Activated naive CD8-positive, alpha-beta T cell treated with anti-CD3 and anti-CD28 coated beads, Interleukin-2, amount 10 ng/mL, durations not matched to agents 7 days and 5 days (primary cell): ENCODE measurements around the gene FHIT. TPM values are rescaled to one million over a fixed set of nuclear protein-coding genes. Genes with fewer than 3 reads are reported as not detected.
"Not testable (repeated sequence)": the region's sequence is repeated elsewhere in the genome, so short reads cannot be mapped to it uniquely, and the experiment has no call there.

ENCODE experiments used
- ATAC-seq: fragments of 150-1000 bp; cut with Tn5 transposase; one replicate; pipeline ENCODE4 v1.10.0; 2021; ENCODE audit warnings: low read depth, moderate library complexity
- POLR2A ChIA-PET: fragments of 350-600 bp; sonication (Branson Sonifier 250); formaldehyde crosslinking; loops from one replicate; lab custom pipeline; 2021; ENCODE audit warnings: antibody characterized with exemption; lab: Charles Lee
- DNase-seq: peaks from one replicate; pipeline ENCODE4 v3.0.0; 2021
- H3K27ac Mint-ChIP-seq: one replicate; pipeline ENCODE4 v1.8.0; 2022; ENCODE audit warnings: mild to moderate bottlenecking, mixed read lengths
- H3K27me3 Mint-ChIP-seq: one replicate; pipeline ENCODE4 v1.8.0; 2022; ENCODE audit warnings: mild to moderate bottlenecking, moderate library complexity, mixed read lengths
- H3K36me3 Mint-ChIP-seq: one replicate; pipeline ENCODE4 v1.8.0; 2021; ENCODE audit warnings: mild to moderate bottlenecking, mixed read lengths
- H3K4me1 Mint-ChIP-seq: one replicate; pipeline ENCODE4 v1.8.0; 2021; ENCODE audit warnings: mixed read lengths
- H3K4me3 Mint-ChIP-seq: one replicate; pipeline ENCODE4 v1.8.0; 2022; ENCODE audit warnings: mild to moderate bottlenecking, moderate library complexity, mixed read lengths
- H3K9me3 Mint-ChIP-seq: one replicate; pipeline ENCODE4 v1.8.0; 2021; ENCODE audit warnings: mixed read lengths
- total RNA-seq, 2 experiments: library from RNA; stranded (reverse); gene quantifications; one replicate each; pipeline ENCODE4 v1.2.3, GENCODE V29; 2021

The FHIT gene
- total RNA-seq, 2 experiments from 2014 or later: 3.7 to 5.8 TPM

DNA sequence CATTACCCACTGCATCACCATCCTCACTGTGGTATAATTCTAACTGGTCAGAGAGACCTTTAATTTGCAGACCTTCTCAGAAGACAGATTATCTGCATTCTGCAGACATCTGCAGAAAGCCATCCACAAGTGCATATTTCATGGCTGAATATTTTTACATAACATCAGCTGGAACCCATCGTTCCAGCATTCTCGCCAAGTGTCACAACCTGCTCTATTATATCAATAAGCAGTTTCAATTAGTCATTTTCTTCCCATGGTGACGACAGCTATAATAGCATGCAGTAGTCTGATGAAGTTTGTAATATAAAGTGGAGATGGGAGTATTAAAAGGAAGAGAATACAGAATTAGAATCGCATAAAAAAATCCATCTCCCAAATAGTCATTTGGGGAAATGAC lies 334.7 kb downstream of the FHIT start:
- ATAC-seq: no peak
- Mint-ChIP-seq H3K4me1 (no peaks in the 10 kb centered on the region), H3K36me3 (no peaks in the 10 kb centered on the region), H3K4me3 (no peak overlapping the region), H3K27me3 (no peaks in the 10 kb centered on the region), H3K9me3 (peaks cover 6% of the 10 kb centered on the region), H3K27ac (no peak overlapping the region)
- POLR2A ChIA-PET: no interaction called here
- no peak for DNase-seq

DNA sequence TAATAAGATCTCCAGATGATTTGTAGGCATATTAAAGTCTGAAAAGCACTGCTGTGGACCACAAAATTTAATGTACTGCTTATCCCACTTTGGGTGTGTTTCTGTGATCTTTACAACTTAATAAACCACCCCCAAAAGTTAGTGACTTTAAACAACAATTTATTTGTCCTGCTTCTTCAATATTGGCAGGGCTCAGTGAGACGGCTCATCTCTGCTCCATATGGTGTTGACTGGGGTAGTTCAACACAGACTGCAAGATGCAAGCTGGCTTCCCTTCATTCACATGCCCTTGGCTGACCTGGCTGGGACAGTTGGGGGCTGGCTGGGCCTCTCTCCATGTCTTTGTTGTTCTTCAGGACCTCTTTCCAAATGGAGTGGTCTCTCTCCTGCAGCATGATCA lies 337.8 kb downstream of the FHIT start:
- H3K9me3 Mint-ChIP-seq: peaks cover 5% of the 10 kb centered on the region
- H3K27me3 Mint-ChIP-seq: no peaks in the 10 kb centered on the region
- no peak overlapping the region for H3K27ac Mint-ChIP-seq
- DNase-seq: no peak
- H3K36me3 Mint-ChIP-seq: no peaks in the 10 kb centered on the region
- POLR2A ChIA-PET: no interaction called here
- H3K4me1 Mint-ChIP-seq: no peaks in the 10 kb centered on the region
- H3K4me3 Mint-ChIP-seq: no peak overlapping the region
- ATAC-seq: no peak

DNA sequence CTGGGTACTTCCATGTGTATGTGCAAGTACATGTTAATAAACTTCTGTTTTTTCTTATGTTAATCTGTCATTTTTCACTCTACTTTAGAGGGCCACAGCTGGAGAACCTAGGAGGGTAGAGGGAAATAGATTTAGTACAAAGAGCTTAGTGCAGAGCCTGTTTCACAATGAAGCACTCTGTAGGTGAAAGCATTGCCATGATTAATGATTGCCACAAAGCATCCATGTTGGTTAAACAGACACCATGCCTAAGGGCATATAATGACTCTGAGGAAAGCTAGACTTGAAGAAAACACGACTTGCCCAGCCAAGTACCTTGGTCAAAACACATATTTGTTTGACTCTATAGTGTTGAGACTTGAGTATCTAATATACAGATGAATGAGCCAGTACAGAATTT lies 338.4 kb downstream of the FHIT start:
- POLR2A ChIA-PET: no interaction called here
- no peaks in the 10 kb centered on the region for H3K4me1 Mint-ChIP-seq
- no peak overlapping the region for H3K4me3 Mint-ChIP-seq
- no peak for ATAC-seq
- H3K36me3 Mint-ChIP-seq: no peaks in the 10 kb centered on the region
- peaks cover 5% of the 10 kb centered on the region for H3K9me3 Mint-ChIP-seq
- no peaks in the 10 kb centered on the region for H3K27me3 Mint-ChIP-seq
- DNase-seq: no peak
- no peak overlapping the region for H3K27ac Mint-ChIP-seq

DNA sequence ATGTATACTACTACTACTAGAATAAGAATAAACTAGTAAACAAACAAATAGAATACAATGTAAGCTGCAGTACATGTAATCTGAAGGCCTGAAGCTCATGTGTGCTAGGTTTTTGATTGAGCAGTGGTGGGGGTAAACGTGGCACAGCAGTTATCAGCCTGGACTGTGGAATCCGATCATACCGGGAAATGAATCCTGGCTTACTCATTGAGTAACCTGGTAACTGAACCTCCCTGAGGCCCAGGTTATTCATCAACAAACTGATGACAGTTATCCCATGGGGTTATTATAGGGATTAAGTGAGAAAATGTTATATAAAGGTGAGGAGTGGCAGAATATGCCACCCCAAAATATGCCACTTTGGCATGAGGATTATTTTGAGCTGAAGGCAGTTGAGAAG lies 339.1 kb downstream of the FHIT start:
- H3K9me3 Mint-ChIP-seq: peaks cover 5% of the 10 kb centered on the region
- POLR2A ChIA-PET: no interaction called here
- H3K36me3 Mint-ChIP-seq: no peaks in the 10 kb centered on the region
- H3K4me1 Mint-ChIP-seq: no peaks in the 10 kb centered on the region
- no peak overlapping the region for H3K27ac Mint-ChIP-seq
- DNase-seq (no peak), ATAC-seq (no peak)
- H3K4me3 Mint-ChIP-seq: no peak overlapping the region
- H3K27me3 Mint-ChIP-seq: no peaks in the 10 kb centered on the region

DNA sequence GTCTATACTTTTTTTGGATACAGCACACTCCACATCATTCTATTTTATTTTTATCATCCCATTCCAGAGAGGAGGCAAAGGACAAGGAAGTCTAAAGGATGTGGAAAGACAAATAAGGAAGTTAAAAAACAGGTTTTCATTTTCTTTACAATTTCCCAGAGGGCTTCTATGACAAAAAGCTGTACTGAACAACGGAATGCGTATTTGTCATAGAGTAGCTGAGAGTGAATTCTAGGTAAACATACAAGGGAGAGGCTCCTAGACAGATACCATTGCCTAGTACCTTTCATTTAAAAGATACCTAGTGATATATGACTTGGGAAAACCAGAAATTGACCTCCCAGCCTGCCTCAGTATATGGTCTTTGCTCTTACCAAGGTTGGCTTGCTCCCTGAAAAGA lies 341.7 kb downstream of the FHIT start:
- POLR2A ChIA-PET: no interaction called here
- no peak overlapping the region for H3K4me3 Mint-ChIP-seq
- peaks cover 7% of the 10 kb centered on the region for H3K9me3 Mint-ChIP-seq
- no peak overlapping the region for H3K27ac Mint-ChIP-seq
- no peak for ATAC-seq
- no peaks in the 10 kb centered on the region for H3K4me1 Mint-ChIP-seq
- no peaks in the 10 kb centered on the region for H3K27me3 Mint-ChIP-seq
- H3K36me3 Mint-ChIP-seq: no peaks in the 10 kb centered on the region
- no peak for DNase-seq

DNA sequence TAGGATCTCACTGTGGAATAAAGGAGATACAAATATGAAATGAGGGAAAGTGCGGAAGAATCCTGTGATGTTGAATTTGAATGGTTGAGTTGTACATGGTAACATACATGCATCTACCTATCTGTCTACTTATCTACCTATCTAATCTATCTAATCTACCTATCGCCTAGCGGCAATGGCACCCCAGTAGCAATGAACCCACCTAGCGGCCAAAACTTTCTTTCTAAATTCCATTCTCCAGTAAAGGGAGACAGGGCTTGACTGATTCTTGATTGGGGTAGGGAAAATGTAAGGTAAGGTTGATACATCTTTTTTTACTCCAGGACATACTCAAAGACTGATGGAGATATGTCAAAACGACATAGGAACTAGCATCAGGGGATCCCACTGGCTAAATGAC lies 345.0 kb downstream of the FHIT start:
- Mint-ChIP-seq H3K4me3 (no peak overlapping the region), H3K27me3 (no peaks in the 10 kb centered on the region), H3K27ac (no peak overlapping the region), H3K9me3 (peaks cover 5% of the 10 kb centered on the region), H3K4me1 (no peaks in the 10 kb centered on the region), H3K36me3 (no peaks in the 10 kb centered on the region)
- DNase-seq (no peak), ATAC-seq (no peak)
- POLR2A ChIA-PET: no interaction called here

DNA sequence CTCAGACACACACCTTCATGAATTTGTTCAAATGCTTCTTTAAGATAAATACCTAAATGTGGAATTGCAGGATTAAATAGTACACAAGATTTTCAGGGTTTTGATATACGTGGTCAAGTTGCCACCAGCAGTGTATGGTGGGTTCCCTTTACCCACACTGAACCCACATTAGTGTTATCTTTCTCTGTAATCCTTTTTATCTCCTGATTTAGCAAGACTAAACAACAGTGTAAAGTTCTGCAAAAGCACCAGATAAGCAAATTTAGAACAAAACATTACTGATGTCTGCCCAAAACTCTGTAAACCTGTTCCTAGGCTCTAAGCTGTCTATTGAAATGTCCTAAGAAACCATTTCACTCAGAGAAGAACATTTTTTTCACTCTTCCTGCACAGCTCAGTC lies 352.9 kb downstream of the FHIT start:
- H3K36me3 Mint-ChIP-seq: peaks cover 2% of the 10 kb centered on the region
- H3K4me3 Mint-ChIP-seq: no peak overlapping the region
- no peak for DNase-seq
- H3K4me1 Mint-ChIP-seq: no peaks in the 10 kb centered on the region
- H3K27ac Mint-ChIP-seq: no peak overlapping the region
- H3K27me3 Mint-ChIP-seq: no peaks in the 10 kb centered on the region
- ATAC-seq: no peak
- no peaks in the 10 kb centered on the region for H3K9me3 Mint-ChIP-seq
- POLR2A ChIA-PET: no interaction called here

DNA sequence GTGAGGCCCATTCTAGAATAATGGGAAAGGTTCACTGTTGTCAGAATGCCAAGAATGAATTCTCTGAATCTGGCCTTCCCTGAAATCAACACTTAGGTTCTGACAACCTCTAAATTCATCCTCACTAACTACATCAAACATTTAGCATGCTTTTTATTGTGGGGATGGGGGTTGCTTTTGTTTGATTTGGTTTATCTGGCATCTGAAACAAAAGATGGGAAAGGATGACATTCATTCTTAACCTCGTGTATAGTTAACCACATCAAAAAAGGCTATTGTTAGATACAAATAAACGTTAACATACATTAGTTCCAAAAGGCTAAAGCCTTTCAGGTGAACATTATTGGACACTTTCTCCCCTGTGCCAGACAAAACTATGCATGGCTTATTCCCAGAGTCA lies 357.3 kb downstream of the FHIT start:
- Mint-ChIP-seq H3K9me3 (no peaks in the 10 kb centered on the region), H3K27ac (no peak overlapping the region), H3K27me3 (no peaks in the 10 kb centered on the region), H3K36me3 (peaks cover 2% of the 10 kb centered on the region), H3K4me3 (no peak overlapping the region), H3K4me1 (no peaks in the 10 kb centered on the region)
- POLR2A ChIA-PET: no interaction called here
- ATAC-seq (no peak), DNase-seq (no peak)

DNA sequence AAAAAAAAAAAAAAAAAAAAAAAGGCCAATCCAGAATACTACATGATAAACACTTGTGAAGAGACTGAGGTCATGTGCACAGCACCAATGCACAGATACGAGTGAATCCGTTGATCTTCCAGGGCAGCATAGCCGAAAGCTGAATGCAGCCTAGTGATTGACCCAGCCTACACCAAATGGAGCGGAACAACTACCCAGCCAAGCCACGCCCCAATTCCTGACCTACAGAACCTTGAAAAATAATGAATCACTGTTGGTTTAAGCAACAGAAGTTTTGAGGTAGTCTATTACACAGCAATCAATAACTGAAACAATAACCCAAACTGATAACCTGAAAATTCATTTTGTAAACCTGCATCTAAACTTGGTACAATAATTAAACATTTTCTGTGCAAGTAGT lies 361.0 kb downstream of the FHIT start:
- H3K9me3 Mint-ChIP-seq: no peaks in the 10 kb centered on the region
- peaks cover 2% of the 10 kb centered on the region for H3K36me3 Mint-ChIP-seq
- no peaks in the 10 kb centered on the region for H3K4me1 Mint-ChIP-seq
- DNase-seq (no peak), ATAC-seq (no peak)
- H3K27ac Mint-ChIP-seq: no peak overlapping the region
- H3K4me3 Mint-ChIP-seq: no peak overlapping the region
- POLR2A ChIA-PET: no interaction called here
- H3K27me3 Mint-ChIP-seq: no peaks in the 10 kb centered on the region

DNA sequence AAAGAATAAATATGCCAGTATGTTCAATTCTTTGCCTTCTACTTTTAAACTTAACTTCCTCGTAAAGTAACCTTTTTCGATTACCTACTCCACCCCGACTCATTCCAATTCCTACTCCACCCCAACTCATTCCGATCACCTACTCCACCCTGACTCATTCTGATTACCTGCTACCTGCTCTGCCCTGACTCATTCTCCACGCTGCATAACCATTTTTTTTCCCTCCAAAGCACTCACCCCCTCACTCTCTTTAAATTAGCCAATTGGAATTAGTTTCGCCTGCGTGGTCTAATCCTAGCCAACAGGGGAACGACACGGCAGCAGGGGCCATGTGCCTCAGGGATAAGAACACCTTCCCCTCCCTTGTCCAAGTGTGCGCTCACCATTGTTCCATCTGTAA lies 362.3 kb downstream of the FHIT start:
- DNase-seq, H3K9me3 Mint-ChIP-seq, POLR2A ChIA-PET, H3K4me3 Mint-ChIP-seq, ATAC-seq, H3K4me1 Mint-ChIP-seq, H3K36me3 Mint-ChIP-seq, H3K27me3 Mint-ChIP-seq, H3K27ac Mint-ChIP-seq: not testable (repeated sequence)

DNA sequence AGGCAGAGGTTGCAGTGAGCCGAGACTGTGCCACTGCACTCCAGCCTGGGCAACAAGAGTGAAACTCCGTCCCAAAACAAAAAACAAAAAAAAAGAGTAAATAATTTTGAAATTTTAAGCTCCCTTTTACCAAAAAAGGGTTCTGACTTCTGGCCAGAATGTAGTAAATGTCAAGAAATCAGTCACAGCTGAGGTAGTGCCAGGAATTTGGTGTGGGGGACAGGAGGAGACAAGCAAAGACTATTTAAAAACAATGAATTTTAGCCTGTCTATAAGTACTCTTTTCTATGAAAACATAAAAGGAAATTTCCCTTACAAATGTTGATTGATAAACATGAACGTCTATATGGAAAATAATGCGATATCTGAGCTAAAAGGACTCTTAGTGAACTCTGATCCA lies 363.7 kb downstream of the FHIT start:
- Mint-ChIP-seq H3K27ac (no peak overlapping the region), H3K9me3 (peaks cover 1% of the 10 kb centered on the region), H3K4me3 (no peak overlapping the region), H3K27me3 (no peaks in the 10 kb centered on the region), H3K36me3 (no peaks in the 10 kb centered on the region), H3K4me1 (no peaks in the 10 kb centered on the region)
- ATAC-seq (no peak), DNase-seq (no peak)
- POLR2A ChIA-PET: no interaction called here

DNA sequence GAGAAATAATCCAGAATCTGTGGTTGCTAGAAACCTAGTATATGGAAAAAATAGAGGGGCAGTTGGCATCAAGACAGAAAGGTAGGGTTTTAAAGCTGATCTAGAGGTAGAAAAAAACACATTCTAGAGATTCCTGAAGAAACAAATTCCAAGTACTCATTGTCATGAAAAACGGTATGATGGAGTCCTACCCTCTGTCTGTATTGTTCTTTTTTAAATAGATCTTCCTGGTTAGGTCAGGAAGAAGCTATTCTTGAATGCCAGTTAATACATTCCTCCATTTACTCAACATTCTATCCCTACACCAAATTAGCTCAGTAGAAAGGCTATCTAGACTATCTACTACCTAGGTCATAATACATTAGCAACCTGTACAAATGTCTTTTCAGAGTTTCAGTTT lies 364.7 kb downstream of the FHIT start:
- H3K36me3 Mint-ChIP-seq: no peaks in the 10 kb centered on the region
- no peak for DNase-seq
- no peak overlapping the region for H3K4me3 Mint-ChIP-seq
- no peak for ATAC-seq
- POLR2A ChIA-PET: no interaction called here
- no peak overlapping the region for H3K27ac Mint-ChIP-seq
- peaks cover 3% of the 10 kb centered on the region for H3K9me3 Mint-ChIP-seq
- H3K27me3 Mint-ChIP-seq: no peaks in the 10 kb centered on the region
- H3K4me1 Mint-ChIP-seq: no peaks in the 10 kb centered on the region

DNA sequence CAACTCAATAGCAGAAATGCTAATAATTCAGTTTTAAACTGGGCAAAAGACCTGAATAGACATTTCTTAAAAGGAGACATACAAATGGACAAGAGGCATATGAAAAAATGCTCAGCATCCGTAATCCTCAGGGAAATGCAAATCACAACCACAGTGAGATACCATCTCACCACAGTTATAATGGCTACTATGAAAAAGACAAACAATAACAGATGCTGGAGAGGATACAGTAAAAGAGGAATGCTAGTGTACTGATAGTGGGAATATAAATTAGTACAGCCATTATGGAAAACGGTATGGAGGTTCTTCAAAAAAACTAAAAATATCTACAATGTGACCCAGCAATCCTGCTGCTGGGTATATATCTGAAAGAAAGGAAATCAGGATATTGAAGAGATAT lies 367.2 kb downstream of the FHIT start:
- H3K36me3 Mint-ChIP-seq: no peaks in the 10 kb centered on the region
- POLR2A ChIA-PET: no interaction called here
- no peaks in the 10 kb centered on the region for H3K27me3 Mint-ChIP-seq
- DNase-seq (no peak), ATAC-seq (no peak)
- no peak overlapping the region for H3K27ac Mint-ChIP-seq
- H3K4me1 Mint-ChIP-seq: no peaks in the 10 kb centered on the region
- H3K9me3 Mint-ChIP-seq: peaks cover 15% of the 10 kb centered on the region
- no peak overlapping the region for H3K4me3 Mint-ChIP-seq

DNA sequence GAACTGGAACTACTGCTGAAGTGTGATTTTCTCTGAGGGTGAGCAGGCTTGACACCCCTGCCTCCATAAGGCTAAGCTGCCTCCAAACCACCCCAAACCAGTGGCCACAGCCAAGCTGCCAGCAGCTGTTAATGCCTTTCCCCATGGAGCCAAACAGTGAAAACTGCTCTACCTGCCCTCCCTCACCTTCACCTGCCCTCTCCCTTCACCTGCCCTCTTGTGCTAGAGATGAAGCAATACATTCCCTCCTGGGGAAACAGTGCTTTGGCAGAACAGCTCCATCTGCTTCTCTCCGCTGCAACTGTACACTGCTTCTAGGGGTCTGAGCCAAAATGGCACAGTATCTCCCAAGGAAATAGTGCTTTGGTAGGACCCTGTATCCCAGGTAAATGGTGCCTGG lies 374.1 kb downstream of the FHIT start:
- Mint-ChIP-seq H3K27ac (no peak overlapping the region), H3K36me3 (no peaks in the 10 kb centered on the region), H3K27me3 (no peaks in the 10 kb centered on the region), H3K4me3 (no peak overlapping the region), H3K9me3 (peaks cover 14% of the 10 kb centered on the region), H3K4me1 (no peaks in the 10 kb centered on the region)
- POLR2A ChIA-PET: no interaction called here
- ATAC-seq (no peak), DNase-seq (no peak)

DNA sequence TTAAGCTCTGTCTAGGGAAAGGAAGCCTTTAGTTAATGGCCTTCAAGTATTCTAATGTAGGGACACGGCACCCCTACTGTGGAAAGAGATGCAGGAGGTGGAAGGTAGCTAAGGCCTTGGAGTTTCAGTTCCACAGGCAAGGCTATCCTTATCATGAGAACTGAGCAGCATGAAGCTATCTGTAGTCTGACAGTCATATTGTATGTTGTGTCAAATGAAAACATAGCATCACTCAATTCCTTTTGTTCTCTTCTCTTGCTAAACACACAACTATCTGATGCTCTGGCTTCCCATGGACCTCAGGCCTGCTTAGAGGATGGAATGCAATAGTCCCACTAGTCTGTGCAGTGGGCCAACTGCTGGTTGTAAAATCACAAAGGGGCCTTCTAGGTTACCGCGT lies 380.9 kb downstream of the FHIT start:
- POLR2A ChIA-PET: no interaction called here
- Mint-ChIP-seq H3K36me3 (no peaks in the 10 kb centered on the region), H3K4me3 (no peak overlapping the region)

More for the DNA sequence above, 380.9 kb downstream of the FHIT start:
- no peaks in the 10 kb centered on the region for H3K4me1 Mint-ChIP-seq
- ATAC-seq (no peak), DNase-seq (no peak)
- peaks cover 6% of the 10 kb centered on the region for H3K9me3 Mint-ChIP-seq
- H3K27ac Mint-ChIP-seq: no peak overlapping the region
- H3K27me3 Mint-ChIP-seq: no peaks in the 10 kb centered on the region
